Mammary epithelial cell (primary cell): ENCODE results near the gene PITX1.

ENCODE experiments used
- EZH2 ChIP-seq: IDR thresholded peaks from 2 replicates; pipeline ENCODE4 v1.6.1; 2012; ENCODE audit warnings: low read length, inconsistent platforms, borderline replicate concordance
- TF ChIP-seq, protein P1 (sequence below), 2 donors: IDR thresholded peaks in 1 of 2; conservative IDR thresholded peaks in 1 of 2; 2 replicates each; pipeline ENCODE4 v1.5.1; 2011 to 2012; ENCODE audit warnings: inconsistent platforms in 2 of 2, low read length in 2 of 2, mild to moderate bottlenecking in 2 of 2, control low read depth in 1 of 2, low read depth in 1 of 2; ENCODE audit not compliant: insufficient read depth in 1 of 2; ENCODE audit errors: extremely low read depth in 1 of 2

GRCh38 chr5:135064235-135064570 is 30.2 kb upstream of the PITX1 start:
- TF ChIP-seq, protein P1, sequence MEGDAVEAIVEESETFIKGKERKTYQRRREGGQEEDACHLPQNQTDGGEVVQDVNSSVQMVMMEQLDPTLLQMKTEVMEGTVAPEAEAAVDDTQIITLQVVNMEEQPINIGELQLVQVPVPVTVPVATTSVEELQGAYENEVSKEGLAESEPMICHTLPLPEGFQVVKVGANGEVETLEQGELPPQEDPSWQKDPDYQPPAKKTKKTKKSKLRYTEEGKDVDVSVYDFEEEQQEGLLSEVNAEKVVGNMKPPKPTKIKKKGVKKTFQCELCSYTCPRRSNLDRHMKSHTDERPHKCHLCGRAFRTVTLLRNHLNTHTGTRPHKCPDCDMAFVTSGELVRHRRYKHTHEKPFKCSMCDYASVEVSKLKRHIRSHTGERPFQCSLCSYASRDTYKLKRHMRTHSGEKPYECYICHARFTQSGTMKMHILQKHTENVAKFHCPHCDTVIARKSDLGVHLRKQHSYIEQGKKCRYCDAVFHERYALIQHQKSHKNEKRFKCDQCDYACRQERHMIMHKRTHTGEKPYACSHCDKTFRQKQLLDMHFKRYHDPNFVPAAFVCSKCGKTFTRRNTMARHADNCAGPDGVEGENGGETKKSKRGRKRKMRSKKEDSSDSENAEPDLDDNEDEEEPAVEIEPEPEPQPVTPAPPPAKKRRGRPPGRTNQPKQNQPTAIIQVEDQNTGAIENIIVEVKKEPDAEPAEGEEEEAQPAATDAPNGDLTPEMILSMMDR (conservative IDR thresholded peaks at IDR 0.05 in 1 of 2, IDR thresholded peaks at IDR 0.05 in 1 of 2; ENCODE audit: extremely low read depth in 1 of 2, insufficient read depth in 1 of 2, low read depth in 1 of 2, low read length in 2 of 2) = no peak
- no peak for TF ChIP-seq EZH2
